Ectodermal cell (in vitro differentiated cells): Measurements from ENCODE around the gene PIK3AP1.

Source experiments
- H3K27ac ChIP-seq: 2 replicates; pipeline ENCODE4 v1.7.0; 2013; ENCODE audit warnings: mild to moderate bottlenecking, low read depth, low read length; ENCODE audit not compliant: insufficient read depth, poor library complexity, severe bottlenecking
- H3K27me3 ChIP-seq: 2 replicates; pipeline ENCODE4 v1.7.0; 2013; ENCODE audit warnings: mild to moderate bottlenecking, low read length; ENCODE audit not compliant: insufficient read depth, control insufficient read depth, poor library complexity, severe bottlenecking
- H3K36me3 ChIP-seq: one replicate; pipeline ENCODE4 v1.7.0; 2013; ENCODE audit warnings: low read length; ENCODE audit not compliant: control insufficient read depth, insufficient read depth
- H3K4me1 ChIP-seq: one replicate; pipeline ENCODE4 v1.7.0; 2013; ENCODE audit warnings: low read length; ENCODE audit not compliant: control insufficient read depth, insufficient read depth
- H3K4me3 ChIP-seq: 2 replicates; pipeline ENCODE4 v1.7.0; 2013; ENCODE audit warnings: low read depth, low read length, control low read depth; ENCODE audit not compliant: insufficient read depth
- H3K9me3 ChIP-seq: 2 replicates; pipeline ENCODE4 v1.7.0; 2013; ENCODE audit warnings: mild to moderate bottlenecking, low read length, moderate library complexity; ENCODE audit not compliant: control insufficient read depth
- WGBS, 2 experiments: methylation state at CpG; one replicate each; pipeline ENCODE4 v1.1.7; 2013; ENCODE audit warnings: missing lambda C conversion rate in 2 of 2; 5-methylcytosine and 5-hydroxymethylcytosine counted together

The PIK3AP1 gene

DNA sequence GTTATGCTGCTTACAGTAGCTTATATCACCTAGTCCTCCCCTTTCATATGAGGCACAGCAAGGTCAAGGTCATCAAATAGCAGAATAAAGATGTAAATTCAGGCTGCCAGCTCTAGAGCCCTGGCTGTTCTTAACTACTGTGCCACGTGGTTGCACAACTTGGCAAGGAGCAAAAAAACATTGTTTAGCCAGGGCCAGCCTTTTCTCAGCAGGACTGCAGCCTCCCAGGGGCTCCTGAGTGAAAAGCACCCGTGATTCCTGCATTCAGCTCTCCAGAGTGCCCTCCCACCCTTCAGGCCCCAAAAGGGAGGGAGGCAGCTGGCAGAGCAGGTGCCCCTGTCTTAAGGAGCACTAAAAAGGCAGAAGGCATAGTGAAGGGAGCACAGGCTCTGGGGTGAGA lies 101.7 kb downstream of the PIK3AP1 start:
- H3K9me3 ChIP-seq, result no peaks in the 10 kb centered on the region
- WGBS, 2 experiments, result 36 to 37% methylated on average over 2 of the region's 2 CpGs
- H3K27me3 ChIP-seq, result no peaks in the 10 kb centered on the region

GRCh38 chr10:96616961-96617360 lies 103.4 kb downstream of the PIK3AP1 start:
- 96 to 98% methylated on average over 4 of the region's 4 CpGs for WGBS, 2 experiments
- no peak overlapping the region for H3K4me3 ChIP-seq
- no peaks in the 10 kb centered on the region for H3K9me3 ChIP-seq
- no peak overlapping the region for H3K27ac ChIP-seq
- H3K27me3 ChIP-seq, result no peaks in the 10 kb centered on the region
- H3K36me3 ChIP-seq, result no peaks in the 10 kb centered on the region
- H3K4me1 ChIP-seq, result peaks cover 6% of the 10 kb centered on the region

More for the DNA sequence above, 101.7 kb downstream of the PIK3AP1 start:
- no peaks in the 10 kb centered on the region for H3K36me3 ChIP-seq
- no peak overlapping the region for H3K4me3 ChIP-seq
- H3K4me1 ChIP-seq, result peaks cover 6% of the 10 kb centered on the region
- no peak overlapping the region for H3K27ac ChIP-seq

GRCh38 chr10:96614515-96614914 lies 105.8 kb downstream of the PIK3AP1 start:
- H3K27me3 ChIP-seq, result no peaks in the 10 kb centered on the region
- H3K4me1 ChIP-seq, result peaks cover 6% of the 10 kb centered on the region
- no peaks in the 10 kb centered on the region for H3K9me3 ChIP-seq
- H3K4me3 ChIP-seq, result no peak overlapping the region
- no peaks in the 10 kb centered on the region for H3K36me3 ChIP-seq
- WGBS, 2 experiments, result 92 to 94% methylated on average over 2 of the region's 2 CpGs
- H3K27ac ChIP-seq, result no peak overlapping the region

DNA sequence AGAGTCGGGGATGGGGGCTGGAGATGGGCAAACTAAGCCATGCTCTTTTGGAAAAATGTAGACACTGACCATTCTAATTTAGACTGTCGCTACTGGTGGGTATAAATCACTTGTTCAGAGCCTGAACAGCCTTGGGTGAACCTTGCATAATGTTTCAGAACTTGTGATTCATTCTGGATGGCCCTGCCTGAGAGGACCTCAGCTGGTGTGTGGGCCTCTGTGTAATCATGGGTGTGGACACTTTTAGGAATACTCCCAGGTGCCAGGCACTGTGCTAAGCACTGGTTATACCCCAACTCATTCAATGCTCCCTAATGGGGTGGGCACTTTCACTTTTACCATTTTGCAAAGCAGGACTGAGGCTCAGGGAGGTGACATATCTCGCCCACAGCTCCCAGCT lies 106.7 kb downstream of the PIK3AP1 start:
- Histone ChIP-seq H3K4me1 (peaks cover 1% of the 10 kb centered on the region), H3K9me3 (no peaks in the 10 kb centered on the region), H3K4me3 (no peak overlapping the region), H3K27ac (no peak overlapping the region), H3K27me3 (no peaks in the 10 kb centered on the region), H3K36me3 (no peaks in the 10 kb centered on the region)
- 92 to 96% methylated on average over 3 of the region's 3 CpGs for WGBS, 2 experiments

GRCh38 chr10:96612055-96612830 lies 108.1 kb downstream of the PIK3AP1 start:
- Histone ChIP-seq H3K36me3 (no peaks in the 10 kb centered on the region), H3K27ac (no peak overlapping the region), H3K4me1 (no peaks in the 10 kb centered on the region), H3K9me3 (no peaks in the 10 kb centered on the region), H3K4me3 (no peak overlapping the region), H3K27me3 (no peaks in the 10 kb centered on the region)
- 88% methylated on average over 7 to 8 of the region's 8 CpGs for WGBS, 2 experiments

DNA sequence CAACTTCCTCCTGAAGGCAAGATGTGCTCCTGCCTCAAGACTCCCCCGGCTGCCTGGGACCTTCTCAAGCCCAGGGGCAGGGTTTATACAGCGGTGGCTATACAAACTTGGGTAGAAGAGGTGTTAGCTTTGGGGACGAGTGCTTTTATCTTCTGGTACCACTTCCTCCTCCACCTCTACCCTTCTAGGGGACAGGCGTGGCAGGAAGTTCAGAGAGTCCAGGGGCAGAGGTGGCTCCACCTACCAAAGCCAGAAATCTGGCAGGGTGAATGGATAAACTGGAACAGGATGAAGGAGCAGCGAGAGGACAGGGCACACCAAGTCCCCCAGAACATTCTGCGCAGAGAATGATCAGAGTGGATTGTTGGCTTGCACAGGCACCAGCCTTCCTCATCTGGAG lies 109.5 kb downstream of the PIK3AP1 start:
- WGBS, 2 experiments, result 94% methylated on average over 6 of the region's 6 CpGs
- no peaks in the 10 kb centered on the region for H3K27me3 ChIP-seq
- H3K27ac ChIP-seq, result no peak overlapping the region
- H3K9me3 ChIP-seq, result no peaks in the 10 kb centered on the region
- no peak overlapping the region for H3K4me3 ChIP-seq
- no peaks in the 10 kb centered on the region for H3K4me1 ChIP-seq
- H3K36me3 ChIP-seq, result no peaks in the 10 kb centered on the region

- no peaks in the 10 kb centered on the region for H3K27me3 ChIP-seq
- H3K4me3 ChIP-seq, result no peak overlapping the region
- H3K9me3 ChIP-seq, result no peaks in the 10 kb centered on the region
- no peak overlapping the region for H3K27ac ChIP-seq
- 92 to 94% methylated on average over 7 of the region's 7 CpGs for WGBS, 2 experiments
- no peaks in the 10 kb centered on the region for H3K36me3 ChIP-seq
- H3K4me1 ChIP-seq, result no peaks in the 10 kb centered on the region
These were observed 110.8 kb downstream of the PIK3AP1 start for GRCh38 chr10:96609510-96609909.

DNA sequence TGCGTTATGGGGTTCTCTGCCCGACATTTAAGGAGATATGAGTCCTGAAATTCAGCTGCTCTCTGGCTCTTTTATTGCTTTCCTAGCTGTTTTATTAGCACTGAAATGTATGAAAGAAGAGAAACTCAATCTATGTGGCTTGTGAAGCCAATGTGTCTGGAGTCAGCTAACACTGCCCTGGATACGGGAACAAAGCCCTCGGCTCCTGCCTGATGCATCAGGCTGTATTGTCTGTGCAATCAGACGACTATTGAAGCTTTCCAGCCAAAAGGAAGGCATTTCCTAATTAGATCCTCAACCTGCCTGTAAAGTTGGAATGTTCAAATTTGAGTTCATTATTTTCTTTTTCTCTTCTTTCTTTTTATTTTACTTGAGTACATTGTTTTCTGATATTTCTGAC lies 111.5 kb downstream of the PIK3AP1 start:
- 72 to 73% methylated on average over 5 of the region's 5 CpGs for WGBS, 2 experiments
- Histone ChIP-seq H3K4me3 (no peak overlapping the region), H3K36me3 (no peaks in the 10 kb centered on the region), H3K27ac (no peak overlapping the region), H3K4me1 (no peaks in the 10 kb centered on the region), H3K9me3 (no peaks in the 10 kb centered on the region), H3K27me3 (no peaks in the 10 kb centered on the region)

DNA sequence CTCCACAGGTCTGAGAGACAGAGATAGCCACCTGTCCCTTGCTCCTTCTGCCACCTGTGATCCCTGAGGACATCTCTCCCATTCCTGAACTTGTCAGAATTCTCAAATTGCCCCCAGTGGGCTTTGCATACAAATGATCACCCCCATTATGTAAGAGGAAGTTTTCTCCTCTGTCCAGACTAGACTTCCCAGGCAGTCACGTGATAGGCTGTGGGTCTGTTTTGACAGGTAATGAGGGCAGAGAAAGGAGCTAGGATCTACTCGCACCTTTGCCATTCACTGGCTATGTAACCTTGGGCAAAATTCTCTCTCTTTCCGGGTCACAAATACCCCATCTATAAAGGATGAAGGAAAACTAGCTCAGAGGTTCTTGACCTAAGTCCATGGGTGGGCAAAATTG lies 112.1 kb downstream of the PIK3AP1 start:
- Histone ChIP-seq H3K4me1 (no peaks in the 10 kb centered on the region), H3K27ac (no peak overlapping the region), H3K27me3 (no peaks in the 10 kb centered on the region), H3K4me3 (no peak overlapping the region), H3K9me3 (no peaks in the 10 kb centered on the region), H3K36me3 (no peaks in the 10 kb centered on the region)
- 84 to 90% methylated on average over 3 of the region's 3 CpGs for WGBS, 2 experiments

- Histone ChIP-seq H3K4me3 (no peak overlapping the region), H3K36me3 (no peaks in the 10 kb centered on the region), H3K27ac (no peak overlapping the region), H3K9me3 (no peaks in the 10 kb centered on the region), H3K27me3 (no peaks in the 10 kb centered on the region), H3K4me1 (no peaks in the 10 kb centered on the region)
- WGBS, 2 experiments, result 96 to 100% methylated on average over 1 of the region's 1 CpG
These were observed 113.4 kb downstream of the PIK3AP1 start for GRCh38 chr10:96606946-96607345.
